Measurements from ENCODE around the gene KCNIP4.

GRCh38 chr4:20787940-20788665, 1160.5 kb downstream of the KCNIP4 start:
- no peak for TF ChIP-seq CTCF (IDR thresholded peaks at IDR 0.05; ENCODE audit: insufficient read depth, low read length)
- TF ChIP-seq POLR2AphosphoS5 (IDR thresholded peaks at IDR 0.05; ENCODE audit: low read depth) = no peak
- no peak for TF ChIP-seq GABPA (IDR thresholded peaks at IDR 0.05; ENCODE audit: low read depth)
- TF ChIP-seq, protein P1, sequence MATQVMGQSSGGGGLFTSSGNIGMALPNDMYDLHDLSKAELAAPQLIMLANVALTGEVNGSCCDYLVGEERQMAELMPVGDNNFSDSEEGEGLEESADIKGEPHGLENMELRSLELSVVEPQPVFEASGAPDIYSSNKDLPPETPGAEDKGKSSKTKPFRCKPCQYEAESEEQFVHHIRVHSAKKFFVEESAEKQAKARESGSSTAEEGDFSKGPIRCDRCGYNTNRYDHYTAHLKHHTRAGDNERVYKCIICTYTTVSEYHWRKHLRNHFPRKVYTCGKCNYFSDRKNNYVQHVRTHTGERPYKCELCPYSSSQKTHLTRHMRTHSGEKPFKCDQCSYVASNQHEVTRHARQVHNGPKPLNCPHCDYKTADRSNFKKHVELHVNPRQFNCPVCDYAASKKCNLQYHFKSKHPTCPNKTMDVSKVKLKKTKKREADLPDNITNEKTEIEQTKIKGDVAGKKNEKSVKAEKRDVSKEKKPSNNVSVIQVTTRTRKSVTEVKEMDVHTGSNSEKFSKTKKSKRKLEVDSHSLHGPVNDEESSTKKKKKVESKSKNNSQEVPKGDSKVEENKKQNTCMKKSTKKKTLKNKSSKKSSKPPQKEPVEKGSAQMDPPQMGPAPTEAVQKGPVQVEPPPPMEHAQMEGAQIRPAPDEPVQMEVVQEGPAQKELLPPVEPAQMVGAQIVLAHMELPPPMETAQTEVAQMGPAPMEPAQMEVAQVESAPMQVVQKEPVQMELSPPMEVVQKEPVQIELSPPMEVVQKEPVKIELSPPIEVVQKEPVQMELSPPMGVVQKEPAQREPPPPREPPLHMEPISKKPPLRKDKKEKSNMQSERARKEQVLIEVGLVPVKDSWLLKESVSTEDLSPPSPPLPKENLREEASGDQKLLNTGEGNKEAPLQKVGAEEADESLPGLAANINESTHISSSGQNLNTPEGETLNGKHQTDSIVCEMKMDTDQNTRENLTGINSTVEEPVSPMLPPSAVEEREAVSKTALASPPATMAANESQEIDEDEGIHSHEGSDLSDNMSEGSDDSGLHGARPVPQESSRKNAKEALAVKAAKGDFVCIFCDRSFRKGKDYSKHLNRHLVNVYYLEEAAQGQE (IDR thresholded peaks at IDR 0.05; ENCODE audit: insufficient replicate concordance, low read depth) = no peak

Measured in HL-60 (cell line).